IMR-90 (cell line): ENCODE data around the gene GPR135. TPM values are rescaled to one million over a fixed set of nuclear protein-coding genes. Genes with fewer than 3 reads are reported as not detected.

Experiments used
- ATAC-seq: fragments of 200-7000 bp; cut with Tn5 transposase; 2 replicates; pipeline ENCODE4 v1.9.1; 2020; ENCODE audit warnings: low read depth, mild to moderate bottlenecking, moderate library complexity
- BruUV-seq: library from RNA; stranded (reverse); fragments of 400-500 nt; replicated peaks from 2 replicates; lab custom pipeline; 2021; lab: Mats Ljungman, UMichigan
- CTCF ChIA-PET: fragments of 300-600 bp; formaldehyde crosslinking; extraction: SDS; loops from one replicate; lab custom pipeline; 2021; ENCODE audit warnings: antibody characterized with exemption; lab: Yijun Ruan, JAX
- POLR2A ChIA-PET: fragments of 300-600 bp; sonication (Branson Sonifier 250); formaldehyde crosslinking; loops from one replicate; lab custom pipeline; 2022; ENCODE audit warnings: antibody characterized with exemption; ENCODE audit not compliant: unreplicated experiment; lab: Charles Lee
- DNase-seq: peaks from one replicate; pipeline ENCODE4 v3.0.0; 2013
- H2AFZ ChIP-seq: replicated peaks from 2 replicates; pipeline ENCODE3; 2013; ENCODE audit warnings: low read length, mild to moderate bottlenecking; ENCODE audit not compliant: poor library complexity
- H2AK5ac ChIP-seq: 2 replicates; pipeline ENCODE4 v1.6.1; 2013; ENCODE audit warnings: low read depth, low read length, inconsistent platforms
- H2AK9ac ChIP-seq: replicated peaks from 2 replicates; pipeline ENCODE3; 2013; ENCODE audit warnings: mild to moderate bottlenecking, low read depth, low read length, moderate library complexity; ENCODE audit not compliant: poor library complexity
- H2BK120ac ChIP-seq: 2 replicates; pipeline ENCODE4 v1.6.1; 2013; ENCODE audit warnings: low read depth, low read length, inconsistent platforms
- H2BK15ac ChIP-seq: 3 replicates; pipeline ENCODE4 v1.6.1; 2013; ENCODE audit warnings: low read depth, low read length, inconsistent platforms
- H2BK20ac ChIP-seq: 2 replicates; pipeline ENCODE4 v1.6.1; 2013; ENCODE audit warnings: low read depth, mild to moderate bottlenecking, inconsistent platforms, low read length, moderate library complexity
- H2BK5ac ChIP-seq: 2 replicates; pipeline ENCODE4 v1.6.1; 2013; ENCODE audit warnings: mild to moderate bottlenecking, low read depth, low read length, inconsistent platforms; ENCODE audit not compliant: poor library complexity, severe bottlenecking
- H3K14ac ChIP-seq: replicated peaks from 2 replicates; pipeline ENCODE4 v1.6.1; 2013; ENCODE audit warnings: low read depth, low read length, inconsistent platforms
- H3K18ac ChIP-seq: 2 replicates; pipeline ENCODE4 v1.6.1; 2013; ENCODE audit warnings: low read depth, low read length, control low read depth
- H3K23ac ChIP-seq: 2 replicates; pipeline ENCODE4 v1.6.1; 2013; ENCODE audit warnings: low read depth, low read length, inconsistent platforms
- H3K27ac ChIP-seq: 2 replicates; pipeline ENCODE4 v1.5.1; 2013; ENCODE audit warnings: mild to moderate bottlenecking, control low read depth, low read length; ENCODE audit not compliant: insufficient read depth
- H3K27me3 ChIP-seq: 2 replicates; pipeline ENCODE4 v1.6.1; 2013; ENCODE audit warnings: low read length; ENCODE audit not compliant: control insufficient read depth, insufficient read depth
- H3K36me3 ChIP-seq: 2 replicates; pipeline ENCODE4 v1.6.1; 2013; ENCODE audit warnings: low read length, mixed read lengths; ENCODE audit not compliant: control insufficient read depth, insufficient read depth
- H3K4ac ChIP-seq: 2 replicates; pipeline ENCODE4 v1.6.1; 2013; ENCODE audit warnings: low read depth, low read length, inconsistent platforms
- H3K4me1 ChIP-seq: 2 replicates; pipeline ENCODE4 v1.6.1; 2013; ENCODE audit warnings: low read length, mixed read lengths; ENCODE audit not compliant: control insufficient read depth, insufficient read depth
- H3K4me2 ChIP-seq: 2 replicates; pipeline ENCODE4 v1.6.1; 2013; ENCODE audit warnings: low read depth, mild to moderate bottlenecking, control low read depth, low read length, moderate library complexity
- H3K4me3 ChIP-seq: 2 replicates; pipeline ENCODE4 v1.5.1; 2013; ENCODE audit warnings: low read depth, mild to moderate bottlenecking, control low read depth, low read length, moderate library complexity; ENCODE audit not compliant: insufficient read depth
- H3K56ac ChIP-seq: 2 replicates; pipeline ENCODE4 v1.6.1; 2013; ENCODE audit warnings: low read length, inconsistent platforms; ENCODE audit not compliant: insufficient read depth; ENCODE audit errors: extremely low read depth
- H3K79me1 ChIP-seq, 2 experiments: 2 replicates each; pipeline ENCODE4 v1.6.1; 2013; ENCODE audit warnings: low read length in 2 of 2, inconsistent platforms in 1 of 2, low read depth in 1 of 2
- H3K9ac ChIP-seq: 2 replicates; pipeline ENCODE4 v1.6.1; 2013; ENCODE audit warnings: low read depth, low read length, control low read depth
- H3K9me1 ChIP-seq: 2 replicates; pipeline ENCODE4 v1.6.1; 2013; ENCODE audit warnings: low read length, inconsistent platforms; ENCODE audit not compliant: insufficient read depth
- H3K9me3 ChIP-seq: 2 replicates; pipeline ENCODE4 v1.6.1; 2013; ENCODE audit warnings: low read length; ENCODE audit not compliant: control insufficient read depth, insufficient read depth
- H4K20me1 ChIP-seq: 2 replicates; pipeline ENCODE4 v1.6.1; 2013; ENCODE audit warnings: low read length, inconsistent platforms; ENCODE audit not compliant: insufficient read depth
- H4K5ac ChIP-seq: 2 replicates; pipeline ENCODE4 v1.6.1; 2013; ENCODE audit warnings: mild to moderate bottlenecking, low read depth, low read length, control low read depth
- H4K8ac ChIP-seq, 2 experiments: 2 replicates each; pipeline ENCODE4 v1.6.1; 2013; ENCODE audit warnings: low read depth in 2 of 2, low read length in 2 of 2, control low read depth in 1 of 2, inconsistent platforms in 1 of 2
- H4K91ac ChIP-seq: 2 replicates; pipeline ENCODE4 v1.6.1; 2013; ENCODE audit warnings: low read depth, low read length, inconsistent platforms; ENCODE audit not compliant: insufficient read depth
- BHLHE40 ChIP-seq: fragments of 150-350 bp; IDR thresholded peaks from 2 replicates; pipeline ENCODE4 v1.6.1; 2016; ENCODE audit warnings: mild to moderate bottlenecking, low read depth, low read length
- CEBPB ChIP-seq: IDR thresholded peaks from 2 replicates; pipeline ENCODE4 v1.6.1; 2012; ENCODE audit warnings: low read depth, low read length, improper control_type of control experiment
- CHD1 ChIP-seq: IDR thresholded peaks from 2 replicates; pipeline ENCODE4 v1.6.1; 2012; ENCODE audit warnings: low read depth, low read length, improper control_type of control experiment
- FOS ChIP-seq: fragments of 150-350 bp; IDR thresholded peaks from 2 replicates; pipeline ENCODE4 v1.6.1; 2016; ENCODE audit warnings: low read depth, low read length
- MAFK ChIP-seq: IDR thresholded peaks from 2 replicates; pipeline ENCODE4 v1.6.1; 2012; ENCODE audit warnings: low read depth, low read length, improper control_type of control experiment
- MAZ ChIP-seq: IDR thresholded peaks from 2 replicates; pipeline ENCODE4 v1.6.1; 2012; ENCODE audit warnings: low read depth, mild to moderate bottlenecking, low read length, improper control_type of control experiment, moderate library complexity, borderline replicate concordance
- MXI1 ChIP-seq: IDR thresholded peaks from 2 replicates; pipeline ENCODE4 v1.6.1; 2012; ENCODE audit warnings: low read depth, mild to moderate bottlenecking, low read length, moderate library complexity, borderline replicate concordance
- NFE2L2 ChIP-seq: fragments of 150-350 bp; IDR thresholded peaks from 2 replicates; pipeline ENCODE4 v1.6.1; 2016; ENCODE audit warnings: low read depth, mild to moderate bottlenecking, low read length
- POLR2A ChIP-seq: IDR thresholded peaks from 2 replicates; pipeline ENCODE4 v1.6.1; 2012; ENCODE audit warnings: mild to moderate bottlenecking, low read depth, low read length
- RAD21 ChIP-seq: IDR thresholded peaks from 2 replicates; pipeline ENCODE4 v1.6.1; 2012; ENCODE audit warnings: low read length, improper control_type of control experiment
- RCOR1 ChIP-seq: IDR thresholded peaks from 2 replicates; pipeline ENCODE4 v1.6.1; 2012; ENCODE audit warnings: mild to moderate bottlenecking, low read length, improper control_type of control experiment; ENCODE audit not compliant: insufficient replicate concordance
- RFX5 ChIP-seq: IDR thresholded peaks from 2 replicates; pipeline ENCODE4 v1.8.0; 2012; ENCODE audit warnings: low read depth, mild to moderate bottlenecking, low read length, moderate library complexity
- SMC3 ChIP-seq: fragments of 150-350 bp; IDR thresholded peaks from 2 replicates; pipeline ENCODE4 v1.6.1; 2016; ENCODE audit warnings: low read depth, mild to moderate bottlenecking, antibody characterized with exemption, low read length, moderate library complexity
- USF2 ChIP-seq: fragments of 150-350 bp; IDR thresholded peaks from 2 replicates; pipeline ENCODE4 v1.6.1; 2017; ENCODE audit warnings: mild to moderate bottlenecking, antibody characterized with exemption, low read length, low read depth
- WGBS, 2 experiments: methylation state at CpG; one replicate each; pipeline versions ENCODE4 v1.1.5 to v1.1.7; 2013; ENCODE audit warnings: missing lambda C conversion rate in 2 of 2; ENCODE audit not compliant: insufficient read length in 1 of 2; ENCODE audit errors: extremely low coverage in 2 of 2; 5-methylcytosine and 5-hydroxymethylcytosine counted together
- dilution Hi-C: fragments of 300-500 bp; cut with HindIII; formaldehyde crosslinking; loops from one replicate; pipeline ENCODE4 v1.14.3; 2018; ENCODE audit warnings: low sequenced_read_pairs; ENCODE audit not compliant: unreplicated experiment
- in situ Hi-C: fragments of 300-500 bp; cut with MboI; formaldehyde crosslinking; loops from 3 replicates; pipeline ENCODE4 v1.14.3; 2019; ENCODE audit warnings: low sequenced_read_pairs, inconsistent platforms, mixed read lengths
- intact Hi-C: fragments of 100-400 bp; cut with micrococcal nuclease; formaldehyde crosslinking; loops from 2 replicates; pipeline ENCODE4 v1.10.0; 2022
- polyA plus RNA-seq, 3 experiments: library from polyadenylated mRNA; depleted of rRNA; stranded (reverse); fragments of >200 nt; gene quantifications; 2 replicates each; pipeline ENCODE4 v1.2.3, GENCODE V29; 2012; ENCODE audit warnings: low replicate concordance in 1 of 3
- total RNA-seq: library from RNA; depleted of rRNA; stranded (reverse); fragments of >200 nt; gene quantifications from 2 replicates; pipeline ENCODE4 v1.2.3, GENCODE V29; 2012
- TF ChIP-seq, protein P1 (sequence below): fragments of 150-350 bp; IDR thresholded peaks from 2 replicates; pipeline ENCODE4 v1.6.1; 2016; ENCODE audit warnings: low read depth, mild to moderate bottlenecking, low read length, moderate library complexity, borderline replicate concordance
- TF ChIP-seq, protein P2 (sequence below): conservative IDR thresholded peaks from 2 replicates; pipeline ENCODE4 v1.5.1; 2012; ENCODE audit warnings: mild to moderate bottlenecking, low read depth, low read length, improper control_type of control experiment

GPR135 gene
- total and polyA plus RNA-seq, 2 of the 4 experiments (the other 2 are of a cell fraction) = 1.3 to 2.4 TPM

DNA sequence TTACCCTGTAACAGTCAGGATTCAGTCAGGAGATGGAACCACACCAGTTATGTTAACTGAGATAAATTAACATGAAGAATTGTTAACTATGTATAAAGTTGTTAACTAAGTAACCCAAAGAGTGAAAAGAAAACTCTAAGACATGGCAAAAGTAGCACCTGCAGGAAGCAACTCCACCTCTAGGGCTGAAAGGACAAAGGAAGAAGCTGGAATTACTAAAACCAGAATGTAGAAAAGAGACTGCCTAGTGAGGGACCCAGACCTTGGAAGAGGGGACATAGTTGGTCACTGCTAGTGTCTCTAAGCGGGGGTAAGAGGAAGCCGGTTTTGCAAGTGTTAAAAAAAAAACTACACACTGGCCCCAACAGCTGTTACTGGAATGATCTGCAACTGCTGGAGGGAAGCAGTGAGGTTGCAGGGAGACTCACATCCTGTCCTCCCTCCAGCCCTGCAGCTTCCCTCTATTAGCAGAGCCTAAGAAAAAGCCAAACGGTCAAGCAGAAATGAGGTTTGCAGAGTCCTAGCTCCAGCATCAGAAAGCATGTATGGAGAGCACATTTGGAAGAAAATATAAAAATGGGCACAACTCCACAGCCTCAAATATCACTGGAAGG lies 39.8 kb downstream of the GPR135 start:
- Histone ChIP-seq H4K8ac (no peak overlapping the region), H2AFZ (no peak overlapping the region), H3K79me1 (no peaks in the 10 kb centered on the region), H3K18ac (no peak overlapping the region), H3K14ac (no peak overlapping the region), H4K20me1 (no peaks in the 10 kb centered on the region), H3K9me1 (peaks cover 3% of the 10 kb centered on the region; the same call in 1 of the 2 replicates), H3K23ac (no peak overlapping the region), H4K91ac (no peak overlapping the region), H3K4me2 (no peak overlapping the region), H3K4me3 (no peak overlapping the region), H3K4me1 (peaks cover 3% of the 10 kb centered on the region), H4K5ac (no peak overlapping the region), H2BK15ac (no peak overlapping the region), H3K4ac (no peak overlapping the region), H2AK5ac (no peak overlapping the region), H2BK5ac (no peak overlapping the region), H3K9me3 (no peaks in the 10 kb centered on the region), H2AK9ac (no peak overlapping the region), H3K27me3 (no peaks in the 10 kb centered on the region), H3K36me3 (peaks cover 1% of the 10 kb centered on the region; the same call in 1 of the 2 replicates), H3K27ac (no peak overlapping the region), H2BK20ac (no peak overlapping the region), H3K9ac (no peak overlapping the region), H3K56ac (no peak overlapping the region), H2BK120ac (no peak overlapping the region)
- ATAC-seq (peak; percentile 54), DNase-seq (peak; percentile 57)
- CTCF ChIA-PET = interaction anchor here (0.6 kb wide), 1 partner anchor 63 kb away, joined by 4 read pairs; no protein-coding TSS in a partner anchor
- POLR2A ChIA-PET = no interaction called here
- no CpG with 5 or more reads among the region's 3 CpGs for WGBS, 2 experiments
- no TSS peak for BruUV-seq
- TF ChIP-seq USF2 (no peak), MXI1 (no peak), CHD1 (no peak), CEBPB (no peak), POLR2A (no peak), RCOR1 (no peak), RAD21 (no peak), MAFK (no peak), FOS (no peak), RFX5 (no peak), BHLHE40 (no peak), MAZ (no peak), NFE2L2 (no peak), SMC3 (no peak)
- TF ChIP-seq, protein P1, sequence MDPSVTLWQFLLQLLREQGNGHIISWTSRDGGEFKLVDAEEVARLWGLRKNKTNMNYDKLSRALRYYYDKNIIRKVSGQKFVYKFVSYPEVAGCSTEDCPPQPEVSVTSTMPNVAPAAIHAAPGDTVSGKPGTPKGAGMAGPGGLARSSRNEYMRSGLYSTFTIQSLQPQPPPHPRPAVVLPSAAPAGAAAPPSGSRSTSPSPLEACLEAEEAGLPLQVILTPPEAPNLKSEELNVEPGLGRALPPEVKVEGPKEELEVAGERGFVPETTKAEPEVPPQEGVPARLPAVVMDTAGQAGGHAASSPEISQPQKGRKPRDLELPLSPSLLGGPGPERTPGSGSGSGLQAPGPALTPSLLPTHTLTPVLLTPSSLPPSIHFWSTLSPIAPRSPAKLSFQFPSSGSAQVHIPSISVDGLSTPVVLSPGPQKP = no peak
- TF ChIP-seq, protein P2, sequence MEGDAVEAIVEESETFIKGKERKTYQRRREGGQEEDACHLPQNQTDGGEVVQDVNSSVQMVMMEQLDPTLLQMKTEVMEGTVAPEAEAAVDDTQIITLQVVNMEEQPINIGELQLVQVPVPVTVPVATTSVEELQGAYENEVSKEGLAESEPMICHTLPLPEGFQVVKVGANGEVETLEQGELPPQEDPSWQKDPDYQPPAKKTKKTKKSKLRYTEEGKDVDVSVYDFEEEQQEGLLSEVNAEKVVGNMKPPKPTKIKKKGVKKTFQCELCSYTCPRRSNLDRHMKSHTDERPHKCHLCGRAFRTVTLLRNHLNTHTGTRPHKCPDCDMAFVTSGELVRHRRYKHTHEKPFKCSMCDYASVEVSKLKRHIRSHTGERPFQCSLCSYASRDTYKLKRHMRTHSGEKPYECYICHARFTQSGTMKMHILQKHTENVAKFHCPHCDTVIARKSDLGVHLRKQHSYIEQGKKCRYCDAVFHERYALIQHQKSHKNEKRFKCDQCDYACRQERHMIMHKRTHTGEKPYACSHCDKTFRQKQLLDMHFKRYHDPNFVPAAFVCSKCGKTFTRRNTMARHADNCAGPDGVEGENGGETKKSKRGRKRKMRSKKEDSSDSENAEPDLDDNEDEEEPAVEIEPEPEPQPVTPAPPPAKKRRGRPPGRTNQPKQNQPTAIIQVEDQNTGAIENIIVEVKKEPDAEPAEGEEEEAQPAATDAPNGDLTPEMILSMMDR = no peak
- dilution Hi-C loops (no loop called here), in situ Hi-C loops (no loop called here), intact Hi-C loops (no loop called here)
